B cell (primary cell): Measurements from ENCODE around the gene SLC15A5.

Experiments used
- CTCF ChIP-seq: fragments of 200-600 bp; IDR thresholded peaks from one replicate; pipeline ENCODE4 v1.8.0; 2022; ENCODE audit warnings: antibody characterized with exemption, mild to moderate bottlenecking
- EZH2 ChIP-seq: IDR thresholded peaks from 2 replicates; pipeline ENCODE4 v1.6.1; 2012; ENCODE audit warnings: borderline replicate concordance, low read depth, mild to moderate bottlenecking, moderate library complexity, low read length; ENCODE audit not compliant: insufficient read depth, poor library complexity, severe bottlenecking

DNA sequence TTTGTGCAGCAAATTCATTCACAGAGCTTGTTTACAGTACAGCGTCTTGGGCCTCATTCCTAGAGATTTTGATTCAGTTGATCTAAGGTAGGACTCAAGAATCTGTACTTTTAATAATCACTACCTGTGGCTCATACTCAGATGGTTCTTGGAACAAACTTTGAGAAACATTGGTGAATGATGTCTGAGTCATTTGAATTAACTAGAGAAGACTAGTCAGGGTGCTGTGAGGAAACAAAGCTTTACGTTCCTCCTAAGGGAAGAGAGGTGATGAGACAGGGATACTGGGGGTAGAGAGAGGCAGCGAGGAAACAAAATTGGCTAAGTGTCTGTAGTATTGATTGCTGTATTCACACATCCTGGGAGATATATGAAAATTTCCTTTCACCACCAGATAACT is 109.4 kb downstream of the SLC15A5 start:
- TF ChIP-seq CTCF = no peak
- TF ChIP-seq EZH2 = no peak
